ENCODE data around the gene P2RX3. TPM values are rescaled to one million over a fixed set of nuclear protein-coding genes. Genes with fewer than 3 reads are reported as not detected.

Gene P2RX3
- total and polyA plus RNA-seq, 10 of the 15 experiments (the other 5 are each of a cell fraction or from before 2014, with no cell fraction given): 0.05 to 0.12 TPM; not detected in 8

GRCh38 chr11:57309106-57310059, 28.8 kb upstream of the P2RX3 start (continued):
- TF ChIP-seq RELB (IDR thresholded peaks at IDR 0.05; ENCODE audit: low read depth) (no peak), YY1 (IDR thresholded peaks at IDR 0.05; ENCODE audit: low read depth, low read length) (no peak), CHD1 (IDR thresholded peaks at IDR 0.05; ENCODE audit: low read depth, low read length) (no peak)

- BruUV-seq (replicated peaks): no TSS peak
- DNase-seq (ENCODE audit: low read depth, low spot score): no peak
- no peaks in the 10 kb centered on the region for H3K27me3 ChIP-seq (replicated peaks in 1 of 2; ENCODE audit: control insufficient read depth in 2 of 2, insufficient read depth in 2 of 2, low read length in 1 of 2)
- ChIA-PET SMC1A (ENCODE audit: uncharacterized antibody, unreplicated experiment) (interaction anchor here (0.6 kb wide), 1 partner anchor 469 kb away, joined by 3 read pairs; no protein-coding TSS in a partner anchor), POLR2A (no interaction called here), CTCF (no interaction called here), RAD21 (ENCODE audit: unreplicated experiment) (no interaction called here)
- WGBS (ENCODE audit: insufficient coverage, insufficient replicate concordance, low lambda C conversion rate, missing lambda C conversion rate): 89% methylated on average over 6 of the region's 6 CpGs
- no peak overlapping the region for H3K9ac ChIP-seq (ENCODE audit: control insufficient read depth, insufficient read depth, low read length)
- in situ Hi-C loops (cut with MboI) (no loop called here), intact Hi-C loops (cut with micrococcal nuclease; ENCODE audit: unreplicated experiment) (no loop called here)
- no peak for FAIRE-seq
- peaks cover 5% of the 10 kb centered on the region for H3K4me1 ChIP-seq (ENCODE audit: control insufficient read depth, insufficient read depth, low read length)
- no peak overlapping the region for H3K4me3 ChIP-seq
- no peak overlapping the region for H3K27ac ChIP-seq (ENCODE audit: control insufficient read depth, insufficient read depth)
- H3K9me3 ChIP-seq (replicated peaks; ENCODE audit: control insufficient read depth, insufficient read depth, low read length): no peaks in the 10 kb centered on the region
- H3K36me3 ChIP-seq (ENCODE audit: control insufficient read depth in 2 of 2, insufficient read depth in 2 of 2, low read length in 1 of 2): peaks cover 0 to 1% of the 10 kb centered on the region in 2 experiments; a peak in 1 of 4 replicates
- no peaks in the 10 kb centered on the region for H4K20me1 ChIP-seq (ENCODE audit: control insufficient read depth, insufficient read depth)
- ATAC-seq: no peak
- H3K4me2 ChIP-seq (ENCODE audit: control insufficient read depth, insufficient read depth): no peak overlapping the region
- H3K79me2 ChIP-seq (ENCODE audit: control insufficient read depth, insufficient read depth, low read length): no peaks in the 10 kb centered on the region
- no peak overlapping the region for H2AFZ ChIP-seq (ENCODE audit: control insufficient read depth, low read depth, low read length)
- TF ChIP-seq NRF1 (conservative IDR thresholded peaks at IDR 0.05; ENCODE audit: low read depth, low read length) (no peak), TARDBP (IDR thresholded peaks at IDR 0.05; ENCODE audit: borderline replicate concordance) (no peak), BRCA1 (IDR thresholded peaks at IDR 0.05; ENCODE audit: low read depth, low read length) (no peak), ETV6 (conservative IDR thresholded peaks at IDR 0.05 in 1 of 2, IDR thresholded peaks at IDR 0.05 in 1 of 2; ENCODE audit: borderline replicate concordance in 1 of 2, low read depth in 1 of 2) (no peak), FOS (IDR thresholded peaks at IDR 0.05; ENCODE audit: borderline replicate concordance, extremely low read depth, insufficient read length) (no peak), POLR2A (IDR thresholded peaks at IDR 0.05; ENCODE audit: low read depth, low read length) (no peak), DPF2 (IDR thresholded peaks at IDR 0.05) (no peak), KAT2A (conservative IDR thresholded peaks at IDR 0.05; ENCODE audit: control insufficient read depth, low read depth, low read length) (no peak), SMARCA5 (IDR thresholded peaks at IDR 0.05) (no peak), TAF1 (IDR thresholded peaks at IDR 0.05; ENCODE audit: borderline replicate concordance, low read depth, low read length) (no peak), MTA3 (IDR thresholded peaks at IDR 0.05; ENCODE audit: borderline replicate concordance, low read length) (no peak), MAX (IDR thresholded peaks at IDR 0.05; ENCODE audit: low read depth, low read length) (no peak), STAT3 (IDR thresholded peaks at IDR 0.05; ENCODE audit: low read depth, low read length) (no peak), SUZ12 (IDR thresholded peaks at IDR 0.05; ENCODE audit: unreplicated experiment) (no peak)
- TF ChIP-seq, protein P1, sequence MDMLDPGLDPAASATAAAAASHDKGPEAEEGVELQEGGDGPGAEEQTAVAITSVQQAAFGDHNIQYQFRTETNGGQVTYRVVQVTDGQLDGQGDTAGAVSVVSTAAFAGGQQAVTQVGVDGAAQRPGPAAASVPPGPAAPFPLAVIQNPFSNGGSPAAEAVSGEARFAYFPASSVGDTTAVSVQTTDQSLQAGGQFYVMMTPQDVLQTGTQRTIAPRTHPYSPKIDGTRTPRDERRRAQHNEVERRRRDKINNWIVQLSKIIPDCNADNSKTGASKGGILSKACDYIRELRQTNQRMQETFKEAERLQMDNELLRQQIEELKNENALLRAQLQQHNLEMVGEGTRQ (IDR thresholded peaks at IDR 0.05; ENCODE audit: borderline replicate concordance, low read depth, low read length): no peak
Measured at GRCh38 chr11:57310091-57310490, 28.1 kb upstream of the P2RX3 start.
